ENCODE results near the gene ZNF593OS.

Gene ZNF593OS

DNA sequence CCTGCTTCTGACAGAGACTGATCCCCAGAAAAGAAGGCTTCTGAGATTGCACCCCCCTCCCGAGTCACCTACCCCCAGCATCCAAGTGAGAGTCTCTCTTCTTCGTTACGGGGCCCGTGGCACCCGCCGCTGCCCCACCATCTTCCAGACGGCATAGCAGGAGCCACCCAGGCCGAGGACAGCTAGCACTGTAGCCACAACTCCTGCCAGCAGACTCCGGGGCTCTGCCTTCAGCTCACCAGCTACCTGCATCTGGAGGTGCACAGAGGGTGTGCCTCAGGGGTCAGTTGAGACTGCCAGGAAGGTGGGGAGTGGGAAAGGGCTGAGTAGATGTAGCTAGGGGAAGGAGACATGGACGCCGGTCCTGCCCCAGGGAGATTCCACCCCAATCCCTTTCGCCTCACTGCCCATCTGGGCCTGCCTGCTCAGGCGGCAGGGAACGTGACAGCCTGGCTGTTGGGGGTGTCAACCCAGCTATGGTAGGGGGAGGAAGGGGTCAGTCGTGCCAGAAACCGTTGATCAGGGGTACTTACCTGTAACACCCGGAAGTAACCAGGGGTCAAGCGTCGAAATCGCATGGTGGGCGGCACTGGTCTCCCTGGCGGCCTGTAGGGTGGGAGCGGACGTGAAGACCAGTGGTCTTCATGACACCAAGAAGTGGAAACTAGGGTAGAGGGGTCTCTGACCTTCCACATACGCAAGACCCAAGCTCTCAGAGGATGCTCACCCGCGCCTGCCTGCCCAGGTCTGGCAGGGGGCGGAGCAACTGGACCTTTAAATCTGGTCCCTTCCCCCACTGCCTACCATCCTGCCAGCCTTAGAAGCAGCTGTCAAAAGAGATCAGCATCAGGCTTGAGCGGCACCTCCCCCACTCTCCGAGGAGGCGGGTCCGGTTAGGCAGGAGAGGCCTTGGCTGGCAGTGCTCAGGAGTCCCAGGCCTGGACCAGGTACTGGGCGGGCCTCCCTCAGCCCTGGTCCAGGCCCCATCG is at the start of gene ZNF593OS:
TSS of gene ZNF593OS (minus strand) at position 749 of the 989 bp plus-strand sequence. CDS start at position 578, 171 bp downstream.
- DNase-seq = no peak

DNA sequence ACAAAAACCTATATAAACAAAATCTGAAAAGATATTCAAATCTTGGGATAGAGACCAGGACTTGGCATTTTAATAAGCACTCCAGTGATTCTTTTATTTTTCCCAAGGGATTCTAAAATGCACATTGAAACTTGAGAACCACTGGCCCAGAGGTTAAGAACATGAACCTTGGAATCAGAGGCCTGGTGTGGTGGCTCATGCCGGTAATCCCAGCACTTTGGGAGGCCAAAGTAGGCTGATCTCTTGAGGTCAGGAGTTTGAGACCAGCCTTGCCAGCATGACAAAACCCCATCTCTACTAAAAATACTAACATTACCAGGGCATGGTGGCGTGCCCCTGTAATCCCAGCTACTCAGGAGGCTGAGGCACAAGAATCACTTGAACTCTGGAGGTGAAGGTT is 49.5 kb upstream of the ZNF593OS start:
- no peak for DNase-seq

DNA sequence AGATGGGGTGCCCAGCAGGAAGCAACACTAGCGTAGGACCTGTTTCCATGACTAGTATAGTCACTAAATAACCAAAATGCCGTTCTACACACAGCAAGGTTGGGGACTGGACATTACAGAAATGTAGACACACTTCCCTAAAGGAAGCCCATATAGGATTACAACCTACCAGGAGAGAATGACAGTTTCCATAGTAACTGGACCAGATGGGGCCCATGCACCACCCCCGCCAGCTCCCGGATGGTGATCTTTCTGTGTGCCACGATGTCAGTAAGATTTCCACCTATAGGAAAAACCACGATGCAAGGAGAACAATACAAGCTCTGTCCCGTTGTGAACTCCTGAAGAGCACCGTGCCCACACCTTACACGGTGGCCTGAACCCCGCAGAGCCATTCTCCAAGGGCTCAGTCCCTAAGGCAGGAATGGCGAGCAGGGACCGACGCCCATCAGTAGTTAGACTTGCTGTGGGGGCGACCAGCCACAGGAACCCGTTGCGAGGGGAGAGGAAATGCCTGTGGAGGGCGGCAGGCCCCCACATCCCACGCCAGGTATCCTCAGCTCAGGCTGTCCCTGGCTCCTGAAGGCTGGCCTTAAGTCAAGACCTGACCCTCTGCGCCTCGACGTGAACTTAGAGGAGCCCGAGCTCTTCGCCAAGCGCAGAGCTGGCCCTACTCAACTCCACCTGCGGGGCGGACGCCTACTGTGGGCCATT is 48.7 kb upstream of the ZNF593OS start:
- no peak for DNase-seq

DNA sequence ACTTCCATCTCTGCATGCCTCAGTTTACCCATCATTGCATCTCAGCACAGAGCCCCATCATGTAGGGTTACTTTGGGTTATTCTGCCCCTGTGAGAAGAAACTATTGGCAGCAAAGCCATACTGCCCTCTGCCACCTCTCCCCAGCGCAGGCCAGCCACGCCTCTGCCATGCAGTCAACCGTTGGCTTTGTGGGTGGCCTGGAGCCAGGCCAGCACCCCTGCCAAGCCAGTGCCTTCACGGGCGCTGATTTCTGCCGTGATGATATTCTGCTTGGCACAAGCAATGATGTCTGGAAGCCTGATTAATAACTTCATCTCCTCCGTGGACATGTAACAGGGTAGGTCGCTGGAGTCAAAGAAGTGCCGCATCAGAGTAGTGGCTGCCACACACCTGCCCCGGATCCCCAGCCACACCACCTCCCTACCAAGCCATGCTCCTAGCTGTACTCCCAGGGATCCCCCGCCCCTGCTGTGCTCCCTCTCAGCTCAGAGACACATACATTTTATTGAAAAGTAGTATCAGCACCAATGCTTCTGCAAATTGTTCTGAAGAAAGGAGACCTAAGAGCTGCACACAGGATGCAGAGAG is 47.4 kb upstream of the ZNF593OS start:
- no peak for DNase-seq

DNA sequence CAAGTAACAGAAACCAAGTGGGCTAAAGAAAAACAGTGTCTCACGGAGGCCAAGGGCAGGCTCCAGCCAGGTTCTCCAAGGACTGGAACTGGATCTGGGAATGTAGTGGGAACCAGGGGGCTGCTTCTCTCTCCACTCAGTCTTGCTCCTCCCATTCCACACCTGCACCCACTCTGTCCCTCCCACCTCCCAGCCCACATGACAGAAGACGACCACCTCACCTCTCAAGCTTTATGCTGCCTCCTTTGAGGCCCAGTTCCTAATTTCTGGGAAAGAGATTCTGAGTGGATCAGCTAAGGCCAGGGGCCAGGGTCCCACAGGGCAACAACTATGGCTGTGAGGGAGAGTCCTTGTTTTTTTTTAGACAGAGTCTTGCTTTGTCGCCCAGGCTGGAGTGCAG is 43.6 kb upstream of the ZNF593OS start:
- no peak for DNase-seq

DNA sequence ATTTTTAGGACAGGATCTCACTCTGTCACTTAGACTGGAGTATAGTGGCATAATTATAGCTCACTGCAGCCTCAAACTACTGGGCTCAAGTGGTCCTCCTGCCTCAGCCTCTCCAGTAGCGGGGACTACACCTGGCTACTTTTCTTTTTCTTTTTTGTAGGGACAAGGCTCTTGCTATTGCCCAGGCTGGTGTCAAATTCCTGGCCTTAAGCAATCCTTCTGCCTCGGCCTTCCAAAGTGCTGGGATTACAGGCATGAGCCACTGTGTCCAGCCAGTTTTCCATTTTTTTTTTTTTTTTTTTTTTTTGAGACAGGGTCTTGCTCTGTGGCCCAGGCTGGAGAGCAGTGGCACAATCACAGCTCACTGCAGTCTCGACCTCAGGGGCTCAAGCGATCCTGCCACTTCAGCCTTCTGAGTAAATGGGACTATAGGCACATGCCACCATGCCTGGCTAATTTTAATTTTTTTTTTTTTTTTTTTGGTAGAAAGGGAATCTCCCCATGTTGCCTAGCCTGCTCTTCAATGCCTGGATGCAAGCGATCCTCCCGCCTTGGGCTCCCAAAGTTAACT is 41.8 kb upstream of the ZNF593OS start:
- DNase-seq = no peak

DNA sequence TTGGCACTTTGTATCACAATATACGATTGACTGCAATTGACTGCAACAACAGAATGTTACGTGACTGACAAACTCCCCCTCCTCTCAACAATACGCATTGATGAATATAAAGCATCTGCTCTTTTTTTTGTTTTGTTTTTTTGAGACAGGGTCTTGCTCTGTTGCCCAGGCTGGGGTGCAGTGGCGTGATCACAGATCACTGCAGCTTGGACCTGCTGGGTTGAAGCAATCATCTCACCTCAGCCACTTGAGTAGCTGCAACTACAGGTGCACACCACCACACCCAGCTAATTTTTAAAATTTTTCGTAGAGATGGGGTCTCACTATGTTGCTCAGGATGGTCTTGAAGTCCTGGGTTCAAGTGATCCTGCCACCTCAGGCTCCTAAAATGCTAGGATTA is 41.1 kb upstream of the ZNF593OS start:
- no peak for DNase-seq

DNA sequence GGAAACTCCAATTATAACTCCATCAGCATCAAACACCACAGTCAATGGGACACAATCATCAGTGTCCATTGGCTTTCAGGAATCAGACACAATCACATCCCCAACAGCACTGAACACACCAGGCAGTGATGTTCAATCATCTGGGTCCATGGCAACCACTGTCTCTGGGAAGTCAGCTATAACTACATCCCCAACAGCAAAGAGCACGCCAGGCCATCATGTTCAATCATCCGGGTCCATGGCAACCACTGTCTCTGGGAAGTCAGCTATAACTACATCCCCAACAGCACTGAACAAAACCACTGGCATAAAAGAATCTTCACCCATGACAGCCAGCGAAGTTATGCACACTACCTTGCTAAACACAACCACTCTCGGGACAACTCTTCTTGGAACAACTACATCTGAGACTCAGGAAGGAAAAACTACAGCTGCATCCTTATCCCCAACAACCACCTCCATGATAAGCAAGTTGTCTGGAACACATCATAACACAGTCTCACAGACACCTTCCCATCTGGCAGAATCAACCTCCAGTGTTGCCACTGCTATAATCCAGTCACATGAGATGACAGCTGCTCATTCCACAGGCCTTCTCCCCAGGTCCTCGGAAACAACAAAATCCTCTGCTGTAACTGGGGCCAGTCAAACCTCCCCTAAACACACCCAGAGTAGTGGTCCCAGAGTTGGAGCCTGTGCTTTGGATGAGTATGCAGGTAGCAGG is 38.7 kb upstream of the ZNF593OS start:
- DNase-seq = no peak

DNA sequence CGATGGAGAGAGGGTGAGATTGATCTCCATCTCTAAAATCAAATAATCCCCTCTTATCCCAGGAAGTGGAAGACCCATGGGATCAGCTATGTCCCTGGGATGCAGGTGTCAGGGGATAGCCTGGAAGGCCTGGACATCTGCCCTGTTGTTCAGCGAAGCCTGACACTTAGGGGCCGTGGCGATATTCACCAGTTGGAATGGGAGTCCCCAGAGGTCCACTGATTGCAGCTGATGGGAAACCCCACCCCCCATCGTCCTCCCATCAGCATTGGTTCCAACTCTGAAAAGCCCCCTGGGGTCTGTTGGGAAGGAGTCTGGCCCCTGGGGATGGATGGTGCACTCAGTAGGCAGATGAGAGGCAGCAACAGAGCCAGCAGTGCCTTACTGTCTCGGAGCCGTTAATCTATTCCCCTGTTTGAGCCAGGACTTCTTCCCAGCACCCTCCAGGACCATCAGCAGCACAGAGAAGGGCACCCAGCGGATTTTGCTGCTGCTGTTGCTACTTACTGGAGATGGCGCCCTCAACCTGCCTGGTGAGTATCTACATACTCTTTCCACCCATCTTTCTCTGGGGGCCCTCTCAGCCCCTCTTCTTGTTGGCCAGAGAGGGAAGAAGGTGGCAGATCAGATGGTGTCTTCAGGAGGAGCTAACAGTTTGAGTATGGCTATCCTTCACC is 32.1 kb upstream of the ZNF593OS start:
- DNase-seq = no peak

DNA sequence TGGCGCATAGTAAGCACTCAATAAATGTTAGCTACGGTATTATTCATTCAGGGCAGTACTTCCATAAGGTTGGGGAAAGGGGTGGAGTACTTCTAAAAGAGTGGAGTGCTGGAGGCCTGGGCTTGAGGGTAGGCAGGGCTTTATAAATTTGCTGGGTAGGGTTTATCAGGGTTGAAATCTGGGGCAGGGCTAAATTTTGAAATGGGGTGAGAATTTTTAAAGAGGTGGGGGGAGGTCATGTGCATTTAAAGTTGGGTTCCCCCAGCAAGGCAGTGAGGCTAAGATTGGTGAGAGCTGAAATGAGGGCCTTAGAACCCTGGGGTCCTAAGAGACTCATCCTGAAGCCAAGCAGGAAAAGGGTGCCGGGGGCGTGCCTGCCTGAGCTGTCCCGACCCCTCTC is 28.8 kb upstream of the ZNF593OS start:
- DNase-seq = no peak

DNA sequence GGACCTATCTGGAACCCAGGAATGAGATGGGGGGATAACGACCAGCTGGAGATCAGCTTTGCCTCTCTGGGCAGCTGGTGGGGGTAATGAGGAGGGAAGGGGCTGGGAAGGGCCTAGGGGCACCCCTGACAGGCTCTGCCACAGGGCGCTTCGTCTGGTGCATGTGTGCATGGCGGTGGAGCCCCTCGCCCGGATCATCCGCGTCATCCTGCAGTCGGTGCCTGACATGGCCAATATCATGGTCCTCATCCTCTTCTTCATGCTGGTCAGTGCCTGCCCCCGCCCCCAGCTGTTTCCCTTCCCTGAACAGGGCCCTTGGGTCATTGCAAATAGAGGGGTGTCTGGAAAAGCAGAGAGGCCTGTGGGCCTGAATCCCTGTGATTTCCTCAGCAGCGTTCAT is 26.2 kb upstream of the ZNF593OS start:
- no peak for DNase-seq

DNA sequence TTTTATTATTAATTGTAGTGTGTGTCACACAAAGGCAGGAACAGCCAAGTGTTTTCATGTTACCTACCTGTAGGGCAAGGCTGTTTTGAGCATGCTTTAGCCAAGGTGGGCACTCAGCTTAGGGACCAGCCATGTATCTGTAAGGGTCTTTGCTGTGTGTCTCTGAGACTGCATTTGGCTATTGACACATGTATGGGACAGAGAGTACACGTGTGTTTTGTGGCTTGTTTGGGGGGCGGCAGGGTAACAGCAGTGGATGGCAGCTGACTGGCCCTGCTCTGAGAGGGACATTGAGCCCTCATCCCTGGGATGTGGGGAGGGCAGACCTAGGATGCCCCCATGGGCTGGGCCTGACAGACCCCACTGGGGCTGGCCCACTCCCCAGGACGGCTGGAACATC is 25.7 kb upstream of the ZNF593OS start:
- no peak for DNase-seq

DNA sequence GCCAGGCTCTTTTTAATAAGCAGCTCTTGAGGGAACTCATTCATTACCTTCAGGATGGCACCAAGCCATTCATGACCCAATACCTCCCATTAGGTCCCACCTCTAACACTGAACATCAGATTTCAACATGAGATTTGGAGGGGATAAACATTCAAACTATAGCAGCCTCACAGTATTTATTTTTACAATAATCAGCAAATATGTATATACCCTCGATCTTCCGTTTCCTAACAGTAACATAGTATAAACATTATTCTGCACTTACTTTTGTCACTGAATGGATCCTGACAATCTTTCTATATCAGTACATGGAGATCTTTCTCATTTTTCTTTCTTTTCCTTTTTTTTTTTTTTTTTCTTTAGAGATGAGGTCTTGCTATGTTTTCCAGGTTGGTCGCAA is 24.2 kb upstream of the ZNF593OS start:
- no peak for DNase-seq

DNA sequence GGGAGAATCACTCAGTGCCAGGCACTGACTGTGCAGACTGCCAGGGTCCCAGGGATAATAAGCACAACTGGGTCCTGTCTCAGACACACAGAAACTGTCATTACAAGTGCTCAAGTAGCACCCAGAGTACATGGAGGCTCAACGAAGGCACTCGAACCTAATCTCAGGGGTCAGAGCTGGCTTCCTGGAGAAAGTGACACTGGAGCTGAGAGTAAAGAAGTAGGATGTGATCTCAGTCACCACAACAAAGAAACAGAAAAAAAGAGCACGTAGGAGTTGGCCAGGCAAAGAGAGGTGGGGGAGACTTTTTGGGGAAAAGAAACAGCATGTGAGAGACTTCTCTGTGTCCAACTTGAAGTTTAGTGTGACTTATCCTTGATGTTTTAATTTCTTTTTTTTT is 20.1 kb upstream of the ZNF593OS start:
- DNase-seq = no peak

DNA sequence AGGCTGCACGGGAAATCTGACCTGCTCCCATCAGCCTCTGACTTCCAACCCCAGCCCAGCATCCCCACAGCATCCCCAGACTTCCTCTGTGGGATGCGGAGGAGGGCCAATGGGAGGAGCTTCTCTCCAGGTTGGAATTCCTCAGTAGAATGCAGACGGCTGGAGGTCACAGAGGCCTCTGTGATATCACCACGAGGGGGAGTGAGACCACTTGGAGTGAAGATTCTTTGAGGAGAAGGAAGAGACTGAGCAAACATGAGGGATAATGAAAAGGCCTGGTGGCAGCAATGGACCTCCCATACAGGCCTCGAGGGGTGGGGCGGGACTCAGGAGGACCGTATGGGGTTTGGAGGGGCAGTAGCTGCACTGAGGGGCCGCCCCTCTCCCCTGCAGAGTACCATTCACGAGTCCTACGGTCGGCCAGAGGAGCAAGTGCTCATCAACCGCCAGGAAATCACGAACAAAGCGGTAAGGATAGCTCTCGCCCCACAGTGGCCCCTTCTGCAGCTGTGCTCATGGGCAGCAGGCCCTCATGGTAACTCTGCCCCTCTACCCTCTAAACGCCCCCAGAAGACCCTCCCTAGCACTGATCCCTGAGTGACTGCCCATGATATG is 18.8 kb upstream of the ZNF593OS start, which contains the start of gene CATSPER4:
TSS of gene CATSPER4 (plus strand) at position 230 of the 615 bp plus-strand sequence. CDS start at position 256, 26 bp downstream.
- DNase-seq = no peak

DNA sequence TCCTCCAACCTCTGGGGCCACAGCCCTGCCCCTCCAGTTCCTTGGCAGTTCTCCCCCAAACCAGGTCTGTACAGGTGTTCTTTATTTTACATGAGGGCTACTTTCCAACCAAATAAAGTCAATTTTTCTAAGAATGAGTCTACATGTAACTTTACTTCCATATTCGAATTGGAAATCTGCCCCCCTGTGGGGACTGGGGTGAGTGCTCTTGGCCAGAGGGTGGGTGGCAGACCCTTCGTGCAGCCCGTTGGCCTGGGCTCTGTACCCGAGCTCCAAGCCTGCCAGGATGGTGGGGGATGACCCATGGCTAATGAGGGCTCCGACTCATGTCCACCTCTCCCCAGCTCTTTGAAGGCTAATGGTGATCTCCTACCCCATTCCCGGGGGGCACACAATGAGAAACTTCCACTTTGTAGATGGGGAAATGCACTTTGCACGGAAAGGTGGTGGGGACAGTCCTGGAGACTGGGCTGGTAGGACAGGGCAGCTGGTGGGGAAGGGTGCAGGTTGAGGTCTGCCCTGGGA is 18.2 kb upstream of the ZNF593OS start:
- no peak for DNase-seq

DNA sequence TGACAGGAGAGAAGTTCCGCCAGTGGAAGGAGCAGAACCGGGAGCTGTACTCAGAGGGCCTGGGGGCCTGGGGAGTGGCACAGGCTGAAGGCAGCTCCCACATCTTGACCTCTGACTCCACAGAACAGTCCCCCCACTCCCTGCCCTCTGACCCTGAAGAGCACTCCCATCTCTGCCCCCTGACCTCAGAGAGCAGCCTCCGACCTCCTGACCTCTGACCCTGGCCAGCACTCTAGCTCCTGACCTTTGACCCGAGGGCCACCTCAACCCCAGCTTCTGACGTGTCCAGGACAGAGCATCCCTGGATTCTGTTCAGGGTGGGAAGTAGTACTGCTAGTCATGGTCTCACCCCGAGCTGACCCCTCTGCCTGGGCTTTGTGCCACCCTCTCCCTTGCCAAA is 17.7 kb upstream of the ZNF593OS start:
- DNase-seq = no peak

DNA sequence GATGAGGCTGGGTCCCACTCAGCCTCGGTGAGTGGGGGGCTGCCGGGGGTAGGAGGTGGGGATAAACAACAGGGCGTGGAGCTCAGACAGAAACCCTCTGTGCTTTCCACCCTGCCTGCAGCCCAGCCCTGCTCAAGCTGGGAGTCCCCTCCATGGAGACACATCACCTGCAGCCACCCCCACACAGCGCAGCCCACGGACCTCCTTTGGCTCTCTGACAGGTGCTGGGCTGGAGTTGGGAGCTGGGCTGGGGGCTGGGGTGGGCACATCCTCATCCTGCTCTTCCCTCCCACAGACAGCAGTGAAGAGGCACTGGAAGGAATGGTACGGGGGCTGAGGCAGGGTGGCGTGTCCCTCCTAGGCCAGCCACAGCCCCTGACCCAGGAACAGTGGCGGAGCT is 16.8 kb upstream of the ZNF593OS start:
- DNase-seq = no peak

DNA sequence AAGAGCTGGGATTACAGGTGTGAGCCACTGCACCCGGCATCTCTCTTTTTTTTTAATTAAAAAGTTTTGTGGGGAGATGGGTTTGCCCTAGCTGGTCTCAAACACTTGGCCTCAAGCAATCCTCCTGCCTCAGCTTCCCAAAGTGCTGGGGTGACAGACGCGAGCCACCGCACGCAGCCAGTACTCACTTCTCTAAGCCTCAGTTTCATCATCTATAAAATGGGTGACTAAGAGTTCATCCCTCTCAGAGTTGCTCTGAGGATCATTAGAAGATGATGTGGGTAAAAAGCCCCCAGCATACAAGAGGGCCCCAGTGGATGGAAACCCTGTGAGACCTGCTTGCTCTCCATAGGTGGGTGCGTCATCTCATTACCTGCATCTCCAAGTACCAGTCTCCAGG is 16.2 kb upstream of the ZNF593OS start:
- no peak for DNase-seq

DNA sequence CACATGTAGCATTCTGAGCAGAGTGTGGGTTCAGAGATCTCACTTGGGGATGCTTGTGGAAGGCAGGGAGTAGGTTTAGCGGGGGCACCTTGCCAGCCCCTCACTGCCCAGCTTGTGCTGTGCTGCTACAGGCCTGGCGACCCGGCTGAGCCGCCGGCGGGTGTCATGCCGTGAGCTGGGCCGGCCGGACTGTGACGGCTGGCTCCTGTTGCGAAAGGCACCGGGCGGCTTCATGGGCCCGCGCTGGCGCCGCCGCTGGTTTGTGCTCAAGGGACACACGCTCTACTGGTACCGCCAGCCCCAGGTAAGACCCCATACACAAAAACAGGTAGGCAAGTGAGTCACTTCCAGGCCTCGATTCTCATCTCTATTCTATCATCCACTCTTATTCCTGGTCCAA is 13.3 kb upstream of the ZNF593OS start:
- DNase-seq = no peak

DNA sequence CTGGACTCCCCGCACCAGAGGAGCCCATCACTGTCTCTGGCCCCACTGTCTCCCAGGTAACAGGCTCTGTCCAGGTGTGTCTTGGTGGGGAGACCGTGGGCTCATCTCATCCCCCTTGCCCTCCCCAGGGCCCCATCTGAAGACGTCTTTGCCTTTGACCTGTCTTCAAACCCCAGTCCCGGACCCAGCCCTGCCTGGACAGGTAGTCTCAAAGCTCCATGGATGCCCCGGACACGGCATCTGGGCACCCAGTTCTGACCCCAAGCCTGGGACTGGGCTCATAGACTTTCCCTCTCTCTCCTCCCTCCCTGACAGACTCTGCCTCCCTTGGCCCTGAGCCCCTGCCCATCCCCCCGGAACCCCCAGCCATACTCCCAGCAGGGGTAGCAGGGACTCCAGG is 12.5 kb upstream of the ZNF593OS start:
- no peak for DNase-seq
